Calu3 (cell line): Measurements from ENCODE around the gene PRKG2. TPM values are rescaled to one million over a fixed set of nuclear protein-coding genes. Genes with fewer than 3 reads are reported as not detected.

Source experiments
- BruUV-seq: library from RNA; stranded (reverse); fragments of 400-500 nt; replicated peaks from 2 replicates; lab custom pipeline; 2021; lab: Mats Ljungman, UMichigan
- CTCF ChIA-PET: fragments of 300-600 bp; sonication (Branson Sonifier 250); formaldehyde crosslinking; loops from one replicate; lab custom pipeline; 2022; ENCODE audit warnings: antibody characterized with exemption; lab: Charles Lee
- DNase-seq: peaks from one replicate; pipeline ENCODE4 v3.0.0; 2022
- H3K27ac Mint-ChIP-seq: one replicate; pipeline ENCODE4 v1.8.0; 2022; ENCODE audit warnings: mixed read lengths; ENCODE audit not compliant: unreplicated experiment
- H3K27me3 Mint-ChIP-seq: one replicate; pipeline ENCODE4 v1.8.0; 2022; ENCODE audit warnings: mixed read lengths; ENCODE audit not compliant: unreplicated experiment
- H3K36me3 Mint-ChIP-seq: one replicate; pipeline ENCODE4 v1.8.0; 2022; ENCODE audit warnings: mild to moderate bottlenecking, moderate library complexity, mixed read lengths; ENCODE audit not compliant: insufficient read depth, unreplicated experiment
- H3K4me1 Mint-ChIP-seq: one replicate; pipeline ENCODE4 v1.8.0; 2022; ENCODE audit warnings: mild to moderate bottlenecking, low read depth, mixed read lengths; ENCODE audit not compliant: unreplicated experiment
- H3K4me3 Mint-ChIP-seq: one replicate; pipeline ENCODE4 v1.8.0; 2022; ENCODE audit warnings: mild to moderate bottlenecking, low read depth, moderate library complexity, mixed read lengths; ENCODE audit not compliant: unreplicated experiment
- H3K9me3 Mint-ChIP-seq: one replicate; pipeline ENCODE4 v1.8.0; 2022; ENCODE audit warnings: low read depth, mixed read lengths; ENCODE audit not compliant: unreplicated experiment
- intact Hi-C: fragments of 100-400 bp; cut with micrococcal nuclease; formaldehyde crosslinking; loops from one replicate; pipeline ENCODE4 v1.10.0; 2022; ENCODE audit not compliant: unreplicated experiment
- total RNA-seq: library from RNA; stranded (reverse); gene quantifications from 2 replicates; pipeline ENCODE4 v1.2.3, GENCODE V29; 2022
- TF ChIP-seq, protein P1 (sequence below): fragments of 200-600 bp; IDR thresholded peaks from one replicate; pipeline ENCODE4 v1.8.0; 2022; ENCODE audit warnings: antibody characterized with exemption; ENCODE audit not compliant: unreplicated experiment

PRKG2 gene
- total RNA-seq, 1 experiment from 2014 or later, result 0.76 TPM

DNA sequence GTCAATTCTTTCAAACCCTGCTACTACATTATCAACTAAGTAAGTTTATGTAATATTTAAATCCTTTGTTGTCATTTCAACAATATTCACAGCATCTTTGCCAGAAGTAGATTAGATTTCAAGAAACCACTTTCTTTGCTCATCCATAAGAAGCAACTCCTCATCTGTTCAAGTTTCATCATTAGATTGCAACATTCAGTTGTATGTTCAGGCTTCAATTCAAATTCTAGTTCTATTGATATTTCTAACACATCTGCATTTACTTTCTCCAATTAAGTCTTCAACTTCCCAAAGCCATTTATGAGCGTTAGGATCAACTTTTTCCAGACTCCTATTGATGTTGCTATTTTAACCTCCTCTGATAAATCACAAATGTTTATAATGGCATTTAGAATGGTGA lies 118.5 kb downstream of the PRKG2 start:
- Mint-ChIP-seq H3K9me3 (no peaks in the 10 kb centered on the region), H3K4me3 (no peak overlapping the region), H3K27ac (no peak overlapping the region), H3K4me1 (no peaks in the 10 kb centered on the region), H3K27me3 (no peaks in the 10 kb centered on the region), H3K36me3 (no peaks in the 10 kb centered on the region)
- intact Hi-C loops, result no loop called here
- BruUV-seq, result no TSS peak
- TF ChIP-seq, protein P1, sequence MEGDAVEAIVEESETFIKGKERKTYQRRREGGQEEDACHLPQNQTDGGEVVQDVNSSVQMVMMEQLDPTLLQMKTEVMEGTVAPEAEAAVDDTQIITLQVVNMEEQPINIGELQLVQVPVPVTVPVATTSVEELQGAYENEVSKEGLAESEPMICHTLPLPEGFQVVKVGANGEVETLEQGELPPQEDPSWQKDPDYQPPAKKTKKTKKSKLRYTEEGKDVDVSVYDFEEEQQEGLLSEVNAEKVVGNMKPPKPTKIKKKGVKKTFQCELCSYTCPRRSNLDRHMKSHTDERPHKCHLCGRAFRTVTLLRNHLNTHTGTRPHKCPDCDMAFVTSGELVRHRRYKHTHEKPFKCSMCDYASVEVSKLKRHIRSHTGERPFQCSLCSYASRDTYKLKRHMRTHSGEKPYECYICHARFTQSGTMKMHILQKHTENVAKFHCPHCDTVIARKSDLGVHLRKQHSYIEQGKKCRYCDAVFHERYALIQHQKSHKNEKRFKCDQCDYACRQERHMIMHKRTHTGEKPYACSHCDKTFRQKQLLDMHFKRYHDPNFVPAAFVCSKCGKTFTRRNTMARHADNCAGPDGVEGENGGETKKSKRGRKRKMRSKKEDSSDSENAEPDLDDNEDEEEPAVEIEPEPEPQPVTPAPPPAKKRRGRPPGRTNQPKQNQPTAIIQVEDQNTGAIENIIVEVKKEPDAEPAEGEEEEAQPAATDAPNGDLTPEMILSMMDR, result no peak
- no peak for DNase-seq
- CTCF ChIA-PET, result no interaction called here

DNA sequence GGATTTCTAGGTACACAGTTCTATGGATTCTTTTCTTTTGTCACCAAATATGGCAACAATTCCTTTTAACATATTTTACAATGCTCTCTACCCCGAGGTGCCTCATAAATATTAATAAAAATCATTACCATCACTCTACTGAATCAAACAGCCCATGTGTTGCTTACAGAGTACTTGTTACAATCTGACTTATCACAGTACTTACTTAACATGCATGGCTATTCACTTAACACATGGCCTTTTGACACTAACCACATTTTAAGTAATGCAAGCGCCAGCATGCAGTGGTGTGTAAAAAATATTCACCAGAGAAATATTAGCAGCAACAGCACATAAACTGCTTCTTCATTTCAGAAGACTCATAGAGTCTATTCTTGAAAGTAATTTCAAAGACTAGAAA lies 119.6 kb downstream of the PRKG2 start:
- Mint-ChIP-seq H3K4me3 (no peak overlapping the region), H3K4me1 (no peaks in the 10 kb centered on the region), H3K27ac (no peak overlapping the region), H3K36me3 (no peaks in the 10 kb centered on the region), H3K27me3 (no peaks in the 10 kb centered on the region), H3K9me3 (no peaks in the 10 kb centered on the region)
- BruUV-seq, result no TSS peak
- intact Hi-C loops, result no loop called here
- TF ChIP-seq, protein P1, result no peak
- DNase-seq, result no peak
- CTCF ChIA-PET, result no interaction called here

DNA sequence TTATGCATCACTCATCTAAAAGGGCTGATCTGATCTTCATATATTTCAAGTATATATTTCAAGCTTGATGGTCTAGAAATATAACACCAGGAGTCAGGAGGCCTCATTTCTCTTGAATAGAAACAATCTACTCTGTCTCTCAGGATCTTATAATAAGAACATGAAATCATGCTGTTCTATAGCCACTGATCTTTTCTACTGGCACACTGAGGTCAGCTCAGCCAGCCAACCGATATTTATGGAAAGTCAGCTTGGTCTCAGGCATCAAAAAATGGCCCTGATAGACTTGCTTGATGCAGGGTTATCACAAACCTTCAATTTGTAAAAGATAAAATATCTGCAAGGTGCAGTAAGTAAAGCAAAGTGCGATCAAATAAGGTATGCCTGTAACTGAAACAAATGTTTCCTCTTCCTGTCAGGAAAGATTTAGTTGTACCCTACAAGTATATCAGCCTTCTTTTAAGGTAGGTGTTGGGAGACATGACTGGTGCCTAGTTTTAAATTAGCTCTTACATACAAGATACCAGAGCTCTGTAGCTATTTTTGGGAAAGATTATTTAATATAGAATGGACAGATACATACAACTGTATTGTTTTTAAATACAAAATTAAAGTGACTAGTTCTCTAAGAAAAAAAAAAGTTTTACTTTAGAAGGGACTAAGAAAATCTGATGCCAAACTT lies 121.2 kb downstream of the PRKG2 start:
- no peaks in the 10 kb centered on the region for H3K4me1 Mint-ChIP-seq
- H3K27ac Mint-ChIP-seq, result no peak overlapping the region
- no peak overlapping the region for H3K4me3 Mint-ChIP-seq
- BruUV-seq, result no TSS peak
- intact Hi-C loops, result no loop called here
- TF ChIP-seq, protein P1, result no peak
- CTCF ChIA-PET, result interaction anchor here (0.7 kb wide), 1 partner anchor 259 kb away, joined by 3 read pairs; no protein-coding TSS in a partner anchor
- no peak for DNase-seq
- H3K9me3 Mint-ChIP-seq, result no peaks in the 10 kb centered on the region
- H3K36me3 Mint-ChIP-seq, result no peaks in the 10 kb centered on the region
- no peaks in the 10 kb centered on the region for H3K27me3 Mint-ChIP-seq

DNA sequence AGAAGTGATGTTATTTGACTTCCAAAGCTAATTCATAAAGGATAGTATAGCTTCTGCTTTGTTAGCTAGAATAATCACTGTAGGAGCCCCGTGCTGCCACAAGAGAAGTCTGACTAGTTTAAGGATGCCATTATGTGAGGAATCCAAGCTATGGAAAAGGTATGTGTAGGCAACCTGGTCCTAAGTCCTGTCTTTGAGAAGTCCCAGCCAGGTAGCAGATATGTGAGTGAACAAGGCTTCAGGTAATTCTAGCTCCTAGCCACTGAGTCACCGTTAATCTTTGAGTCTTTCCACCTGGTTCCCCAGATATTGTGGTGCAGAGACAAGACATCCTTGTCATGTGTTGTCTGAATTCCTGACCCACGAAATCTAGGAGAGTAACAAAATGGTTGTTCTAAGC lies 129.0 kb downstream of the PRKG2 start:
- intact Hi-C loops, result no loop called here

More for the DNA sequence above, 129.0 kb downstream of the PRKG2 start:
- TF ChIP-seq, protein P1, result no peak
- no peak overlapping the region for H3K4me3 Mint-ChIP-seq
- BruUV-seq, result no TSS peak
- no peaks in the 10 kb centered on the region for H3K36me3 Mint-ChIP-seq
- H3K9me3 Mint-ChIP-seq, result no peaks in the 10 kb centered on the region
- H3K27ac Mint-ChIP-seq, result no peak overlapping the region
- CTCF ChIA-PET, result no interaction called here
- H3K27me3 Mint-ChIP-seq, result no peaks in the 10 kb centered on the region
- no peak for DNase-seq
- no peaks in the 10 kb centered on the region for H3K4me1 Mint-ChIP-seq
